HEK293 (cell line): ENCODE measurements around the gene SLC34A2.

Experiments used
- CTCF ChIA-PET: fragments of 350-600 bp; formaldehyde crosslinking; extraction: SDS; loops from one replicate; lab custom pipeline; 2021; ENCODE audit warnings: antibody characterized with exemption; lab: Yijun Ruan, JAX
- POLR2A ChIA-PET: fragments of 300-600 bp; formaldehyde crosslinking; extraction: SDS; loops from one replicate; lab custom pipeline; 2020; ENCODE audit warnings: antibody characterized with exemption, inconsistent platforms; lab: Yijun Ruan, JAX
- H3K27ac ChIP-seq: fragments of 200-500 bp; sonication (Bioruptor generic); 2 replicates; pipeline ENCODE4 v1.5.1; 2014; ENCODE audit warnings: low read depth, low read length, control low read depth, inconsistent platforms; ENCODE audit errors: extremely low read depth
- H3K36me3 ChIP-seq, 2 experiments: fragments of 200-500 bp in 1 of 2; sonication (Bioruptor generic) in 1 of 2; 1 replicate in 1 of 2; 2 replicates in 1 of 2; pipeline ENCODE4 v1.5.1; 2014 to 2017; ENCODE audit warnings: inconsistent platforms in 2 of 2, low read length in 2 of 2; ENCODE audit not compliant: control insufficient read depth in 2 of 2, insufficient read depth in 1 of 2
- H3K4me1 ChIP-seq: fragments of 200-500 bp; sonication (Bioruptor generic); 2 replicates; pipeline ENCODE4 v1.5.1; 2014; ENCODE audit warnings: mild to moderate bottlenecking, low read length, inconsistent platforms; ENCODE audit not compliant: control insufficient read depth, insufficient read depth
- H3K4me3 ChIP-seq: 2 replicates; pipeline ENCODE4 v1.5.1; 2011; ENCODE audit warnings: low read depth, mild to moderate bottlenecking, control low read depth, low read length, moderate library complexity
- H3K9me3 ChIP-seq: fragments of 200-500 bp; sonication (Bioruptor generic); 2 replicates; pipeline ENCODE4 v1.5.1; 2014; ENCODE audit warnings: low read depth, low read length, inconsistent platforms; ENCODE audit not compliant: control insufficient read depth, insufficient read depth
- EGR2 ChIP-seq: fragments of 450-650 bp; formaldehyde crosslinking; IDR thresholded peaks from 2 replicates; pipeline ENCODE4 v1.5.1; 2016; ENCODE audit warnings: low read depth, missing biosample characterization, missing genetic modification characterization
- FEZF1 ChIP-seq: fragments of 450-650 bp; formaldehyde crosslinking; IDR thresholded peaks from 2 replicates; pipeline ENCODE4 v1.5.1; 2016; ENCODE audit warnings: missing biosample characterization, missing genetic modification characterization
- KLF8 ChIP-seq: fragments of 450-650 bp; formaldehyde crosslinking; IDR thresholded peaks from 2 replicates; pipeline ENCODE4 v1.5.1; 2016; ENCODE audit warnings: missing biosample characterization, missing genetic modification characterization
- OSR2 ChIP-seq: fragments of 450-650 bp; formaldehyde crosslinking; IDR thresholded peaks from 2 replicates; pipeline ENCODE4 v1.5.1; 2016; ENCODE audit warnings: missing biosample characterization, missing genetic modification characterization
- ZBTB7A ChIP-seq: fragments of 450-650 bp; formaldehyde crosslinking; IDR thresholded peaks from 2 replicates; pipeline ENCODE4 v1.5.1; 2016; ENCODE audit warnings: low read depth, missing biosample characterization, missing genetic modification characterization
- ZBTB8A ChIP-seq: fragments of 450-650 bp; formaldehyde crosslinking; IDR thresholded peaks from 2 replicates; pipeline ENCODE4 v1.5.1; 2016; ENCODE audit warnings: missing biosample characterization, missing genetic modification characterization
- ZIC2 ChIP-seq: fragments of 450-650 bp; formaldehyde crosslinking; IDR thresholded peaks from 2 replicates; pipeline ENCODE4 v1.5.1; 2016; ENCODE audit warnings: missing biosample characterization, missing genetic modification characterization
- ZNF16 ChIP-seq: fragments of 450-650 bp; formaldehyde crosslinking; IDR thresholded peaks from 2 replicates; pipeline ENCODE4 v1.5.1; 2016; ENCODE audit warnings: low read depth, missing biosample characterization, missing genetic modification characterization
- ZNF350 ChIP-seq: fragments of 450-650 bp; formaldehyde crosslinking; IDR thresholded peaks from 2 replicates; pipeline ENCODE4 v1.5.0; 2017; ENCODE audit warnings: missing biosample characterization, mild to moderate bottlenecking, missing genetic modification characterization
- ZNF510 ChIP-seq: fragments of 450-650 bp; formaldehyde crosslinking; IDR thresholded peaks from 2 replicates; pipeline ENCODE4 v1.5.1; 2018; ENCODE audit warnings: mild to moderate bottlenecking, missing genetic modification characterization, missing biosample characterization; ENCODE audit not compliant: insufficient replicate concordance
- ZNF555 ChIP-seq: fragments of 450-650 bp; formaldehyde crosslinking; conservative IDR thresholded peaks from 2 replicates; pipeline ENCODE4 v1.5.1; 2017; ENCODE audit warnings: missing biosample characterization, mild to moderate bottlenecking, missing genetic modification characterization, inconsistent platforms
- ZNF610 ChIP-seq: fragments of 450-650 bp; formaldehyde crosslinking; IDR thresholded peaks from 2 replicates; pipeline ENCODE4 v1.5.1; 2016; ENCODE audit warnings: missing biosample characterization, missing genetic modification characterization, borderline replicate concordance
- ZNF626 ChIP-seq: fragments of 450-650 bp; sonication (Bioruptor Pico); formaldehyde crosslinking; IDR thresholded peaks from 2 replicates; pipeline ENCODE4 v1.5.1; 2018; ENCODE audit warnings: missing biosample characterization, missing genetic modification characterization, inconsistent platforms
- ZNF677 ChIP-seq: fragments of 450-650 bp; IDR thresholded peaks from 2 replicates; pipeline ENCODE4 v1.5.0; 2018; ENCODE audit warnings: missing biosample characterization, mild to moderate bottlenecking, missing genetic modification characterization, moderate library complexity
- ZNF830 ChIP-seq: fragments of 450-650 bp; IDR thresholded peaks from 2 replicates; pipeline ENCODE4 v1.5.0; 2018; ENCODE audit warnings: missing biosample characterization, missing genetic modification characterization, low read depth, mild to moderate bottlenecking, moderate library complexity
- ZXDB ChIP-seq: fragments of 450-650 bp; formaldehyde crosslinking; IDR thresholded peaks from 2 replicates; pipeline ENCODE4 v1.5.1; 2016; ENCODE audit warnings: missing biosample characterization, missing genetic modification characterization
- TF ChIP-seq, protein P1 (sequence below): fragments of 450-650 bp; formaldehyde crosslinking; IDR thresholded peaks from 2 replicates; pipeline ENCODE4 v1.5.1; 2016; ENCODE audit warnings: missing biosample characterization, missing genetic modification characterization, low read depth
- TF ChIP-seq, protein P2 (sequence below): fragments of 450-650 bp; formaldehyde crosslinking; IDR thresholded peaks from 2 replicates; pipeline ENCODE4 v1.5.1; 2017; ENCODE audit warnings: missing biosample characterization, missing genetic modification characterization
- TF ChIP-seq, protein P3 (sequence below): fragments of 450-650 bp; formaldehyde crosslinking; IDR thresholded peaks from 2 replicates; pipeline ENCODE4 v1.5.1; 2016; ENCODE audit warnings: missing biosample characterization, missing genetic modification characterization, borderline replicate concordance
- TF ChIP-seq, protein P4 (sequence below): fragments of 450-650 bp; formaldehyde crosslinking; optimal IDR thresholded peaks from 2 replicates; pipeline ENCODE3; 2016; ENCODE audit warnings: missing biosample characterization, mild to moderate bottlenecking, missing genetic modification characterization

Gene SLC34A2

DNA sequence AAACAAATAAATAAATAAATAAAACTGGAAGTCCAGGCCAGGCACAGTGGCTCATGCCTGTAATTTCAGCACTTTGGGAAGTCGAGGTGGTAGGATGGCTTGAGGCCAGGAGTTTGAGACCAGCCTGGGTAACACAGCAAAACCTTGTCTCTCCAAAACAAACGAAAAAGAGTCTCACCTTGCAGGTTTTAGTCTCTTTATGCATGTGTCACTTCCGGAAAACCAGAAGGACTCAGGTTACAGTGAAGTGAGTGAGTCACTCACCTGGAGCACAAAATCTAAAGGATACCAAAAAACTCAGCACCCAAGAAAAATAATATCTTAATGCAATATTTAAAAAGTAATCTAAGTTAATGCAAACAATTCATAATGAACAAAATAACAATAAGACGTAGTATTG is 20.1 kb upstream of the SLC34A2 start (continued):
- TF ChIP-seq KLF8 (no peak), ZXDB (tag by site-specific recombination) (no peak), ZNF610 (tag by site-specific recombination) (no peak), ZNF350 (tag by site-specific recombination) (no peak), ZNF626 (tag by site-specific recombination) (no peak), ZIC2 (tag by site-specific recombination) (no peak), EGR2 (tag by site-specific recombination) (no peak), FEZF1 (tag by site-specific recombination) (no peak), ZBTB8A (tag by site-specific recombination) (no peak), ZNF830 (tag by site-specific recombination) (no peak), ZNF510 (tag by site-specific recombination) (no peak)
- TF ChIP-seq, protein P1, sequence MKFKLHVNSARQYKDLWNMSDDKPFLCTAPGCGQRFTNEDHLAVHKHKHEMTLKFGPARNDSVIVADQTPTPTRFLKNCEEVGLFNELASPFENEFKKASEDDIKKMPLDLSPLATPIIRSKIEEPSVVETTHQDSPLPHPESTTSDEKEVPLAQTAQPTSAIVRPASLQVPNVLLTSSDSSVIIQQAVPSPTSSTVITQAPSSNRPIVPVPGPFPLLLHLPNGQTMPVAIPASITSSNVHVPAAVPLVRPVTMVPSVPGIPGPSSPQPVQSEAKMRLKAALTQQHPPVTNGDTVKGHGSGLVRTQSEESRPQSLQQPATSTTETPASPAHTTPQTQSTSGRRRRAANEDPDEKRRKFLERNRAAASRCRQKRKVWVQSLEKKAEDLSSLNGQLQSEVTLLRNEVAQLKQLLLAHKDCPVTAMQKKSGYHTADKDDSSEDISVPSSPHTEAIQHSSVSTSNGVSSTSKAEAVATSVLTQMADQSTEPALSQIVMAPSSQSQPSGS (tag by site-specific recombination) = no peak
- TF ChIP-seq, protein P2, sequence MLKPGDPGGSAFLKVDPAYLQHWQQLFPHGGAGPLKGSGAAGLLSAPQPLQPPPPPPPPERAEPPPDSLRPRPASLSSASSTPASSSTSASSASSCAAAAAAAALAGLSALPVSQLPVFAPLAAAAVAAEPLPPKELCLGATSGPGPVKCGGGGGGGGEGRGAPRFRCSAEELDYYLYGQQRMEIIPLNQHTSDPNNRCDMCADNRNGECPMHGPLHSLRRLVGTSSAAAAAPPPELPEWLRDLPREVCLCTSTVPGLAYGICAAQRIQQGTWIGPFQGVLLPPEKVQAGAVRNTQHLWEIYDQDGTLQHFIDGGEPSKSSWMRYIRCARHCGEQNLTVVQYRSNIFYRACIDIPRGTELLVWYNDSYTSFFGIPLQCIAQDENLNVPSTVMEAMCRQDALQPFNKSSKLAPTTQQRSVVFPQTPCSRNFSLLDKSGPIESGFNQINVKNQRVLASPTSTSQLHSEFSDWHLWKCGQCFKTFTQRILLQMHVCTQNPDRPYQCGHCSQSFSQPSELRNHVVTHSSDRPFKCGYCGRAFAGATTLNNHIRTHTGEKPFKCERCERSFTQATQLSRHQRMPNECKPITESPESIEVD (tag by site-specific recombination) = no peak

DNA sequence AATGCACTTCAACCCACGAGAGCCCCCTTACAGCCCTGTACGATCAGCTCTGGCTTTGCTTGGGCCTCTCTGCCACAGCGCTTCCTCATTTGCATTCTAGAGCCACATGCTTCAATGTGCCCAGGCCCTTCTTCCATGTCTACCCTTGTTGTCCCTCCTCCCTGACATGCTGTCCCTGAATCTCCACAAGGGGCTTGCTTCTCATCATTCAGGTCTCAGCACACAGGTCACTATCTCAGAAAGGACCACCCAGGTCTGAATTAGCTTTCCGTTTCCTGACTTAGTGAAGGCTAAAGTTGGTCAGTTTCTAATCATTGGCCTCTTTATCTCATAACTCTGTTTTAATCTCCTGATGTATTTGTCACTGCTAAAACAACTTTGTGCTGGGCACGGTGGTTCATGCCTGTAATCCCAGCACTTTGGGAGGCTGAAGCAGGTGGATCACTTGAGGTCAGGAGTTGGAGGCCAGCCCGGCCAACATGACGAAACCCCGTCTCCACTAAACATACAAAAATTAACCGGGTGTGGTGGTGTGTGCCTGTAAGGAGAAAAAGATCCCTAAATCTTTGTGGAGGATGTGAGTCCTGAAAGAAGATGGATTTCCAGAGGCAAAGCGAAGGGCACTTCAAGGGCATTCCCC is 17.9 kb upstream of the SLC34A2 start:
- no peak for TF ChIP-seq ZNF555
- no peak for TF ChIP-seq ZNF16 (tag by site-specific recombination)
- no peak for TF ChIP-seq ZNF677 (tag by site-specific recombination)
- Histone ChIP-seq H3K4me3 (no peak overlapping the region), H3K27ac (no peak overlapping the region), H3K36me3 (no peaks in the 10 kb centered on the region), H3K9me3 (no peaks in the 10 kb centered on the region), H3K4me1 (no peaks in the 10 kb centered on the region)
- POLR2A ChIA-PET = no interaction called here
- CTCF ChIA-PET = interaction anchor here (0.6 kb wide), 1 partner anchor 10 kb away, joined by 3 read pairs; no protein-coding TSS in a partner anchor

DNA sequence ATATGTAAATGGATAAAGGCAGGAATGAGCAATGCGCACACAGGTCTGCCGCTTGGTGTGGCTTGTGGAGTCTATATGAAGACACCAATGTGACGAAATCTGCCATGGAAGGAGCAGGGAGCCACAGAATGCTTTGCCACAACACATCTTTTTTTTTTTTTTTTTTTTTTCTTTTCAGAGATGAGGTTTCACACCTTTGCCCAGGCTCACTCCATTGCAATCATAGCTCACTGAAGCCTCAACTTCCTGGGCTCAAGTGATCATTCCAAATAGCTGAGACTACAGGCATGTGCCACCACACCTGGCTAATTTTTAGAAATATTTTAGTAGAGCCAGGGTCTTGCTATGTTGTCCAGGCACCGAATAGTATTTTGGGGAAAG is 17.4 kb upstream of the SLC34A2 start:
- TF ChIP-seq ZBTB7A (no peak), KLF8 (no peak), OSR2 (no peak)
- TF ChIP-seq, protein P3, sequence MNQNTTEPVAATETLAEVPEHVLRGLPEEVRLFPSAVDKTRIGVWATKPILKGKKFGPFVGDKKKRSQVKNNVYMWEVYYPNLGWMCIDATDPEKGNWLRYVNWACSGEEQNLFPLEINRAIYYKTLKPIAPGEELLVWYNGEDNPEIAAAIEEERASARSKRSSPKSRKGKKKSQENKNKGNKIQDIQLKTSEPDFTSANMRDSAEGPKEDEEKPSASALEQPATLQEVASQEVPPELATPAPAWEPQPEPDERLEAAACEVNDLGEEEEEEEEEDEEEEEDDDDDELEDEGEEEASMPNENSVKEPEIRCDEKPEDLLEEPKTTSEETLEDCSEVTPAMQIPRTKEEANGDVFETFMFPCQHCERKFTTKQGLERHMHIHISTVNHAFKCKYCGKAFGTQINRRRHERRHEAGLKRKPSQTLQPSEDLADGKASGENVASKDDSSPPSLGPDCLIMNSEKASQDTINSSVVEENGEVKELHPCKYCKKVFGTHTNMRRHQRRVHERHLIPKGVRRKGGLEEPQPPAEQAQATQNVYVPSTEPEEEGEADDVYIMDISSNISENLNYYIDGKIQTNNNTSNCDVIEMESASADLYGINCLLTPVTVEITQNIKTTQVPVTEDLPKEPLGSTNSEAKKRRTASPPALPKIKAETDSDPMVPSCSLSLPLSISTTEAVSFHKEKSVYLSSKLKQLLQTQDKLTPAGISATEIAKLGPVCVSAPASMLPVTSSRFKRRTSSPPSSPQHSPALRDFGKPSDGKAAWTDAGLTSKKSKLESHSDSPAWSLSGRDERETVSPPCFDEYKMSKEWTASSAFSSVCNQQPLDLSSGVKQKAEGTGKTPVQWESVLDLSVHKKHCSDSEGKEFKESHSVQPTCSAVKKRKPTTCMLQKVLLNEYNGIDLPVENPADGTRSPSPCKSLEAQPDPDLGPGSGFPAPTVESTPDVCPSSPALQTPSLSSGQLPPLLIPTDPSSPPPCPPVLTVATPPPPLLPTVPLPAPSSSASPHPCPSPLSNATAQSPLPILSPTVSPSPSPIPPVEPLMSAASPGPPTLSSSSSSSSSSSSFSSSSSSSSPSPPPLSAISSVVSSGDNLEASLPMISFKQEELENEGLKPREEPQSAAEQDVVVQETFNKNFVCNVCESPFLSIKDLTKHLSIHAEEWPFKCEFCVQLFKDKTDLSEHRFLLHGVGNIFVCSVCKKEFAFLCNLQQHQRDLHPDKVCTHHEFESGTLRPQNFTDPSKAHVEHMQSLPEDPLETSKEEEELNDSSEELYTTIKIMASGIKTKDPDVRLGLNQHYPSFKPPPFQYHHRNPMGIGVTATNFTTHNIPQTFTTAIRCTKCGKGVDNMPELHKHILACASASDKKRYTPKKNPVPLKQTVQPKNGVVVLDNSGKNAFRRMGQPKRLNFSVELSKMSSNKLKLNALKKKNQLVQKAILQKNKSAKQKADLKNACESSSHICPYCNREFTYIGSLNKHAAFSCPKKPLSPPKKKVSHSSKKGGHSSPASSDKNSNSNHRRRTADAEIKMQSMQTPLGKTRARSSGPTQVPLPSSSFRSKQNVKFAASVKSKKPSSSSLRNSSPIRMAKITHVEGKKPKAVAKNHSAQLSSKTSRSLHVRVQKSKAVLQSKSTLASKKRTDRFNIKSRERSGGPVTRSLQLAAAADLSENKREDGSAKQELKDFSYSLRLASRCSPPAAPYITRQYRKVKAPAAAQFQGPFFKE = no peak
- TF ChIP-seq, protein P4, sequence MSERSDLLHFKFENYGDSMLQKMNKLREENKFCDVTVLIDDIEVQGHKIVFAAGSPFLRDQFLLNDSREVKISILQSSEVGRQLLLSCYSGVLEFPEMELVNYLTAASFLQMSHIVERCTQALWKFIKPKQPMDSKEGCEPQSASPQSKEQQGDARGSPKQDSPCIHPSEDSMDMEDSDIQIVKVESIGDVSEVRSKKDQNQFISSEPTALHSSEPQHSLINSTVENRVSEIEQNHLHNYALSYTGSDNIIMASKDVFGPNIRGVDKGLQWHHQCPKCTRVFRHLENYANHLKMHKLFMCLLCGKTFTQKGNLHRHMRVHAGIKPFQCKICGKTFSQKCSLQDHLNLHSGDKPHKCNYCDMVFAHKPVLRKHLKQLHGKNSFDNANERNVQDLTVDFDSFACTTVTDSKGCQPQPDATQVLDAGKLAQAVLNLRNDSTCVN = no peak
- H3K27ac ChIP-seq = no peak overlapping the region
- no peaks in the 10 kb centered on the region for H3K36me3 ChIP-seq
- no peaks in the 10 kb centered on the region for H3K9me3 ChIP-seq
- POLR2A ChIA-PET = no interaction called here
- CTCF ChIA-PET = interaction anchor here (0.6 kb wide), 1 partner anchor 10 kb away, joined by 3 read pairs; no protein-coding TSS in a partner anchor
- no peak overlapping the region for H3K4me3 ChIP-seq
- H3K4me1 ChIP-seq = no peaks in the 10 kb centered on the region
